Measurements from ENCODE around the gene ANKRD30A. TPM values are rescaled to one million over a fixed set of nuclear protein-coding genes. Genes with fewer than 3 reads are reported as not detected.
"Not testable (repeated sequence)": the region's sequence is repeated elsewhere in the genome, so short reads cannot be mapped to it uniquely, and the experiment has no call there.

ANKRD30A gene
- total RNA-seq, 1 experiment from 2014 or later: 0.15 TPM

GRCh38 chr10:37246637-37247036, 121.2 kb downstream of the ANKRD30A start:
- CTCF ChIA-PET: no interaction called here
- no peak overlapping the region for H3K27ac ChIP-seq (ENCODE audit: low read length)
- peaks cover 9% of the 10 kb centered on the region; the same call in 1 of the 2 replicates for H3K27me3 ChIP-seq (ENCODE audit: low read length)
- no peaks in the 10 kb centered on the region for H3F3A ChIP-seq (ENCODE audit: low read length, unreplicated experiment)
- intact Hi-C loops (cut with micrococcal nuclease): no loop called here
- TF ChIP-seq CTCF (conservative IDR thresholded peaks at IDR 0.05; ENCODE audit: low read depth, low read length) (peak; percentile 57), EZH2phosphoT487 (IDR thresholded peaks at IDR 0.05; ENCODE audit: borderline replicate concordance, low read length) (no peak)
- H3K4me2 ChIP-seq (ENCODE audit: low read length): no peak overlapping the region
- H4K20me1 ChIP-seq (ENCODE audit: low read length): no peaks in the 10 kb centered on the region
- peak; percentile 56 for ATAC-seq
- no peak for DNase-seq
- no peaks in the 10 kb centered on the region for H3K9me2 ChIP-seq (replicated peaks; ENCODE audit: low read length)
- no peaks in the 10 kb centered on the region for H3K36me3 ChIP-seq (ENCODE audit: low read depth, low read length)
- BruUV-seq (replicated peaks): no TSS peak
- no peak overlapping the region for H3K9ac ChIP-seq (ENCODE audit: low read length)
- POLR2A ChIA-PET (ENCODE audit: unreplicated experiment): no interaction called here
- H3K9me3 ChIP-seq (ENCODE audit: low read length): no peaks in the 10 kb centered on the region
- H3K4me1 ChIP-seq (ENCODE audit: insufficient read depth, low read length): no peaks in the 10 kb centered on the region
- no peak overlapping the region for H2AFZ ChIP-seq (ENCODE audit: low read length)
- no peak overlapping the region for H3K4me3 ChIP-seq (ENCODE audit: low read length)
- no peaks in the 10 kb centered on the region for H3K79me2 ChIP-seq (ENCODE audit: low read length)

- H3K36me3 ChIP-seq (ENCODE audit: low read depth, low read length); BruUV-seq (replicated peaks); H3K9ac ChIP-seq (ENCODE audit: low read length); DNase-seq; H4K20me1 ChIP-seq (ENCODE audit: low read length); CTCF ChIA-PET; H3K4me1 ChIP-seq (ENCODE audit: insufficient read depth, low read length); H3K9me3 ChIP-seq (ENCODE audit: low read length); H2AFZ ChIP-seq (ENCODE audit: low read length); H3K4me3 ChIP-seq (ENCODE audit: low read length); H3K4me2 ChIP-seq (ENCODE audit: low read length); H3K79me2 ChIP-seq (ENCODE audit: low read length); POLR2A ChIA-PET (ENCODE audit: unreplicated experiment); ATAC-seq; intact Hi-C loops (cut with micrococcal nuclease); H3K9me2 ChIP-seq (replicated peaks; ENCODE audit: low read length); H3K27ac ChIP-seq (ENCODE audit: low read length); H3F3A ChIP-seq (ENCODE audit: low read length, unreplicated experiment): not testable (repeated sequence)
- H3K27me3 ChIP-seq (ENCODE audit: low read length): peaks cover 34% of the 10 kb centered on the region; the same call in 1 of the 2 replicates
These were observed 130.4 kb downstream of the ANKRD30A start for GRCh38 chr10:37255837-37256236.

- ATAC-seq (peak; percentile 75), DNase-seq (peak; percentile 83)
- no TSS peak for BruUV-seq (replicated peaks)
- H3K27ac ChIP-seq (ENCODE audit: low read length): no peak overlapping the region
- intact Hi-C loops (cut with micrococcal nuclease): loop anchor here (1.0 to 5.0 kb wide), 3 partner anchors 117 to 1651 kb away; no protein-coding TSS in a partner anchor
- no peaks in the 10 kb centered on the region for H3K79me2 ChIP-seq (ENCODE audit: low read length)
- no peaks in the 10 kb centered on the region for H3K36me3 ChIP-seq (ENCODE audit: low read depth, low read length)
- no peaks in the 10 kb centered on the region for H3K9me2 ChIP-seq (replicated peaks; ENCODE audit: low read length)
- H4K20me1 ChIP-seq (ENCODE audit: low read length): no peaks in the 10 kb centered on the region
- H3K27me3 ChIP-seq (ENCODE audit: low read length): peaks cover 5% of the 10 kb centered on the region; the same call in 1 of the 2 replicates
- no peaks in the 10 kb centered on the region; the same call in 1 of the 2 replicates for H3K4me1 ChIP-seq (ENCODE audit: insufficient read depth, low read length)
- H3F3A ChIP-seq (ENCODE audit: low read length, unreplicated experiment): no peaks in the 10 kb centered on the region
- H2AFZ ChIP-seq (ENCODE audit: low read length): no peak overlapping the region
- H3K9ac ChIP-seq (ENCODE audit: low read length): no peak overlapping the region
- TF ChIP-seq EZH2 (IDR thresholded peaks at IDR 0.05; ENCODE audit: low read length, unreplicated experiment) (no peak), EZH2phosphoT487 (IDR thresholded peaks at IDR 0.05; ENCODE audit: borderline replicate concordance, low read length) (no peak), CTCF (conservative IDR thresholded peaks at IDR 0.05; ENCODE audit: low read depth, low read length) (peak; percentile 95)
- H3K9me3 ChIP-seq (ENCODE audit: low read length): no peaks in the 10 kb centered on the region
- CTCF ChIA-PET: interaction anchor here (0.6 to 1.5 kb wide), 7 partner anchors 56 to 1649 kb away, joined by 3 to 9 read pairs (median 4); no protein-coding TSS in a partner anchor
- no peak overlapping the region for H3K4me2 ChIP-seq (ENCODE audit: low read length)
- POLR2A ChIA-PET (ENCODE audit: unreplicated experiment): no interaction called here
- H3K4me3 ChIP-seq (ENCODE audit: low read length): no peak overlapping the region
These were observed 137.9 kb downstream of the ANKRD30A start for GRCh38 chr10:37263304-37263703.
